Measurements from ENCODE around the gene PIP4K2A. TPM values are rescaled to one million over a fixed set of nuclear protein-coding genes. Genes with fewer than 3 reads are reported as not detected.
"Not testable (repeated sequence)": the region's sequence is repeated elsewhere in the genome, so short reads cannot be mapped to it uniquely, and the experiment has no call there.

The PIP4K2A gene
- total and polyA plus RNA-seq, 2 donors (not counting 3 experiments of a cell fraction or from before 2014, with no cell fraction given) = 11.8 to 32.6 TPM

GRCh38 chr10:22719406-22720042 is 5.1 kb upstream of the PIP4K2A start:
- FAIRE-seq = no peak
- dilution Hi-C loops (cut with MboI; ENCODE audit: extremely low pct_ligation_motif_present, low sequenced_read_pairs) = no loop called here
- no peaks in the 10 kb centered on the region for H4K20me1 ChIP-seq (replicated peaks; ENCODE audit: control insufficient read depth, extremely low read depth, insufficient read depth, low read length)

GRCh38 chr10:22718659-22719058 is 4.3 kb upstream of the PIP4K2A start:
- intact Hi-C loops (cut with micrococcal nuclease) = loop anchor here (10.0 kb wide), 3 partner anchors 106 to 404 kb away; partner anchors contain the start of gene COMMD3

More at GRCh38 chr10:22719406-22720042, 5.1 kb upstream of the PIP4K2A start:
- H3K9ac ChIP-seq (replicated peaks; ENCODE audit: extremely low read depth, insufficient read depth, low read length) = no peak overlapping the region
- no peaks in the 10 kb centered on the region for H3K79me2 ChIP-seq (ENCODE audit: control insufficient read depth, insufficient read depth, low read length)
- intact Hi-C loops (cut with micrococcal nuclease) = loop anchor here (10.0 kb wide), 3 partner anchors 105 to 405 kb away; partner anchors contain the start of gene COMMD3
- TF ChIP-seq FOS (IDR thresholded peaks at IDR 0.05; ENCODE audit: borderline replicate concordance, insufficient read depth, low read length) = no peak
- TF ChIP-seq EZH2 (IDR thresholded peaks at IDR 0.05; ENCODE audit: borderline replicate concordance, low read depth, low read length, severe bottlenecking) = no peak
- TF ChIP-seq MYC (IDR thresholded peaks at IDR 0.05; ENCODE audit: low read depth, low read length) = no peak
- no peak for TF ChIP-seq POLR2A (IDR thresholded peaks at IDR 0.05; ENCODE audit: low read depth, low read length)
- TF ChIP-seq MAX (IDR thresholded peaks at IDR 0.05; ENCODE audit: insufficient read depth, insufficient read length) = no peak
- no peak for TF ChIP-seq POLR2AphosphoS5 (IDR thresholded peaks at IDR 0.05; ENCODE audit: insufficient read depth, low read depth, low read length)
- no TSS peak for BruUV-seq (replicated peaks)
- no peak overlapping the region for H2AFZ ChIP-seq (ENCODE audit: low read depth, low read length)
- peaks cover 5% of the 10 kb centered on the region for H3K4me1 ChIP-seq (ENCODE audit: control insufficient read depth, extremely low read depth, insufficient read depth, low read length)
- H3K27me3 ChIP-seq (ENCODE audit: control insufficient read depth in 2 of 2, insufficient read depth in 2 of 2, low read length in 2 of 2) = peaks cover 5 to 9% of the 10 kb centered on the region in 2 experiments
- ChIA-PET POLR2A (no interaction called here), CTCF (no interaction called here)
- H3K27ac ChIP-seq (ENCODE audit: insufficient read depth, low read depth, low read length) = no peak overlapping the region
- no peaks in the 10 kb centered on the region for H3K36me3 ChIP-seq (ENCODE audit: control insufficient read depth in 2 of 2, extremely low read depth in 1 of 2, insufficient read depth in 2 of 2, low read length in 2 of 2)
- no peaks in the 10 kb centered on the region for H3K9me3 ChIP-seq (replicated peaks; ENCODE audit: control insufficient read depth, insufficient read depth, low read length)
- no peak overlapping the region for H3K4me3 ChIP-seq (replicated peaks in 1 of 3; ENCODE audit: insufficient read depth in 1 of 3, low read depth in 1 of 3, low read length in 3 of 3)
- H3K9me1 ChIP-seq (replicated peaks; ENCODE audit: control insufficient read depth, extremely low read depth, insufficient read depth, low read length) = no peaks in the 10 kb centered on the region
- no peak overlapping the region for H3K4me2 ChIP-seq (ENCODE audit: insufficient read depth, low read length)
- DNase-seq (ENCODE audit: low read depth, low spot score) = no peak

More at GRCh38 chr10:22718659-22719058, 4.3 kb upstream of the PIP4K2A start:
- H3K9ac ChIP-seq (replicated peaks; ENCODE audit: extremely low read depth, insufficient read depth, low read length); H3K27ac ChIP-seq (ENCODE audit: insufficient read depth, low read depth, low read length); H3K4me3 ChIP-seq (replicated peaks in 1 of 3; ENCODE audit: insufficient read depth in 1 of 3, low read depth in 1 of 3, low read length in 3 of 3); H2AFZ ChIP-seq (ENCODE audit: low read depth, low read length); FAIRE-seq; H3K27me3 ChIP-seq (ENCODE audit: control insufficient read depth in 2 of 2, insufficient read depth in 2 of 2, low read length in 2 of 2); H4K20me1 ChIP-seq (replicated peaks; ENCODE audit: control insufficient read depth, extremely low read depth, insufficient read depth, low read length); DNase-seq (ENCODE audit: low read depth, low spot score); H3K9me3 ChIP-seq (replicated peaks; ENCODE audit: control insufficient read depth, insufficient read depth, low read length); H3K79me2 ChIP-seq (ENCODE audit: control insufficient read depth, insufficient read depth, low read length); H3K4me1 ChIP-seq (ENCODE audit: control insufficient read depth, extremely low read depth, insufficient read depth, low read length); BruUV-seq (replicated peaks); H3K9me1 ChIP-seq (replicated peaks; ENCODE audit: control insufficient read depth, extremely low read depth, insufficient read depth, low read length); H3K36me3 ChIP-seq (ENCODE audit: control insufficient read depth in 2 of 2, extremely low read depth in 1 of 2, insufficient read depth in 2 of 2, low read length in 2 of 2); POLR2A ChIA-PET; CTCF ChIA-PET; dilution Hi-C loops (cut with MboI; ENCODE audit: extremely low pct_ligation_motif_present, low sequenced_read_pairs); H3K4me2 ChIP-seq (ENCODE audit: insufficient read depth, low read length): not testable (repeated sequence)
